ENCODE results near the gene CLCF1.

Gene CLCF1

DNA sequence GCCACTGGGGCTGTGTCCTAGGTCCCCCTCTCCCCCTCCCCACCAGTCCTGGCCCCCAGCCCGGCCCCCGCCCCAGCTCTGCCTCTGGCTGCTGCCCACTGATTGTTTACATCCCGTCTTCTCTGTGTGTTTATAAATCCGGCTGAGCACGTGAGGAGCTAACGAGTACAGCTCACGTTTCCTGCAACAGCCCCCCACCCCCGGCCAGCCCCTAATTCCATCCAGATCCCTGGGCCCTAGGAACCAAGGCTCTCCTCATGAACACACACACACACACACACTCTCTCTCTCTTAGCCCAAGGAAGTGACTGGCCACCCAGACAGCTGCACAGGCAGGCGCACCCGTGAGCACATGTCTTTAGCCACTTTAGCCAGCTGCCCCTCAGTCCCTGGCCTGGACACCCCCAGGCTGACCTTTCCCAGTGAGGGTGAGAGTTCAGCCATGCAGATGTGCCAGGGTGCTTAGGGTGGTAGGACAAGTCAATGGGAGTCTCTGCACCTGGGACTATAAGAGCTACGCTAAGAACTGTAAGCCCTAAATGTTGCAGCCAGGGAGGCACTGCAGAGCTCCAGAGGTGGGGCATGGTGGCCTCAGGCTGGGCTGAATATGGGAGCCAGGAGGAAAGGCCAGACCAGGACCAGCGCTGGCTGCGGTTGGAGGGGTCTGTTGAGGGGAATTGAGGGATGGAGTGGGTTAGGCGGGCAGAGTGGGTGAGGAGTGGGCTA, 2.9 kb downstream of the CLCF1 start:
- in situ Hi-C loops (cut with MboI; ENCODE audit: low pct_unique_long_range_greater_than_20kb, low sequenced_read_pairs, unreplicated experiment), result no loop called here
- no peak for DNase-seq (ENCODE audit: low spot score)

DNA sequence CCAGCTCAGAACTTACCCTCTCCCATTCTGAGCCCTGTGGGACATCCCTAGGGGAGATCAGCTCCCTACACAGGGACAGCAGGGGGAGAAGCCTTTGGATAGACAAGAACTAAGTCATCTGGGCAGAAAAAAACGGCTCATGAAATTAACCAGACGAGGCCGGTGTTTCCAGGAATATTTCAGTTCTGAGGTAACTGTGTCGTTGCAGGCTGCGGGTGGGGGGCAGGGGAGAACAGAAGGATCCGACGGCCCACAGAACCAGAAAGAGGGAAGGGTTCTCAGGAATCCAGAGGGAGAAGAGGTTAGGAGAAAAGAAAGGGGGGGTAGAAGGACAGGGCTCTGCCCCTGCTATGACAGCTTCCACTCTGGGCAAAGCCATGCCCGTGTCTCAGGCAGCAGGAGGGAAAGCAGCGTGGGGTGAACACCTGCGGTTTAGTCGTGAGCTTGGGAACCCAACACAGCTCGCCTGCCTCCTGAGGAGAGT, 3.6 kb downstream of the CLCF1 start:
- TF ChIP-seq, protein P1, sequence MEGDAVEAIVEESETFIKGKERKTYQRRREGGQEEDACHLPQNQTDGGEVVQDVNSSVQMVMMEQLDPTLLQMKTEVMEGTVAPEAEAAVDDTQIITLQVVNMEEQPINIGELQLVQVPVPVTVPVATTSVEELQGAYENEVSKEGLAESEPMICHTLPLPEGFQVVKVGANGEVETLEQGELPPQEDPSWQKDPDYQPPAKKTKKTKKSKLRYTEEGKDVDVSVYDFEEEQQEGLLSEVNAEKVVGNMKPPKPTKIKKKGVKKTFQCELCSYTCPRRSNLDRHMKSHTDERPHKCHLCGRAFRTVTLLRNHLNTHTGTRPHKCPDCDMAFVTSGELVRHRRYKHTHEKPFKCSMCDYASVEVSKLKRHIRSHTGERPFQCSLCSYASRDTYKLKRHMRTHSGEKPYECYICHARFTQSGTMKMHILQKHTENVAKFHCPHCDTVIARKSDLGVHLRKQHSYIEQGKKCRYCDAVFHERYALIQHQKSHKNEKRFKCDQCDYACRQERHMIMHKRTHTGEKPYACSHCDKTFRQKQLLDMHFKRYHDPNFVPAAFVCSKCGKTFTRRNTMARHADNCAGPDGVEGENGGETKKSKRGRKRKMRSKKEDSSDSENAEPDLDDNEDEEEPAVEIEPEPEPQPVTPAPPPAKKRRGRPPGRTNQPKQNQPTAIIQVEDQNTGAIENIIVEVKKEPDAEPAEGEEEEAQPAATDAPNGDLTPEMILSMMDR (IDR thresholded peaks at IDR 0.05; ENCODE audit: extremely low read depth, insufficient read depth, missing control alignments), result no peak
- DNase-seq (ENCODE audit: low spot score), result no peak
- in situ Hi-C loops (cut with MboI; ENCODE audit: low pct_unique_long_range_greater_than_20kb, low sequenced_read_pairs, unreplicated experiment), result no loop called here

More for the DNA sequence above, 2.9 kb downstream of the CLCF1 start:
- TF ChIP-seq, protein P1 (IDR thresholded peaks at IDR 0.05; ENCODE audit: extremely low read depth, insufficient read depth, missing control alignments), result no peak

DNA sequence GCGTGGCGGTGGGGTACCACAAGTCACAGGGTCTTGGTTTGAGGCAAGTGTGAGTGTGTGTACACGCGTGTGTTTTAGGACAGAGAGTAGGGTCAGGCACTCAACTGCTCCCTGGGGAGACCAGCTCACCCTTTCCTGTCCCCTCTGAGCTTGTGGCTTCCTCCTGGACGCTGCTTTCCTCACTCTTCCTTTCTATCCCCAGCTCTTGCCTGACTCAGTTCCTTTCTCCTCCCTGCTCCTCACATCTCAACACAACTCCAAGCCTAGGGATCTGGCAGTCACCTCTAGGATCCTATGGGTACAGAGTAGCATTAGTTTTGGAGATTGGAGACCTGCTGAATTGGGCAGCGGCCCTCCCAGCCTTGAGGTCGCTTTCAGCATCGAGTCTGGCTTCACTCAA, 4.1 kb downstream of the CLCF1 start:
- DNase-seq (ENCODE audit: low spot score), result no peak
- TF ChIP-seq, protein P1 (IDR thresholded peaks at IDR 0.05; ENCODE audit: extremely low read depth, insufficient read depth, missing control alignments), result no peak
- in situ Hi-C loops (cut with MboI; ENCODE audit: low pct_unique_long_range_greater_than_20kb, low sequenced_read_pairs, unreplicated experiment), result no loop called here

DNA sequence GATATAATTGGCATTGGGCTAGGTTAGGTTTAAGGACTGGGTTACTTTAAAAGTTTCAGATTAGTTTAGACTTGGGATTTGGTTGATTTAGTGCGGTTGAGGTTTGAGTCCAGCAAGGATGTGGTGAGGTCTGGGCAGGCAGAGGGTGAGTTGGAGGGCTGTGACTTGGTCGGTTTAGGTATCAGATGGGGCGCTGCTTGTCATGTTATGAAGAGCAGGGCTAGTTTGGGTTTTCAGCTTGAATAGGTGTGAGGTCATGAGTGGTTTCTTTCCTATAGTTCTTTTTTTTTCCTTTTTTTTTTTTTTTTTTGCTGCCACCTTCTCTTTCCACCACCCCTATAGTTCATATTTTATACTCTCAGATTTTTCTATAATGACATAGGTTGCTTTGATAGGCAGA, 4.8 kb downstream of the CLCF1 start:
- TF ChIP-seq, protein P1 (IDR thresholded peaks at IDR 0.05; ENCODE audit: extremely low read depth, insufficient read depth, missing control alignments), result no peak
- in situ Hi-C loops (cut with MboI; ENCODE audit: low pct_unique_long_range_greater_than_20kb, low sequenced_read_pairs, unreplicated experiment), result no loop called here

DNA sequence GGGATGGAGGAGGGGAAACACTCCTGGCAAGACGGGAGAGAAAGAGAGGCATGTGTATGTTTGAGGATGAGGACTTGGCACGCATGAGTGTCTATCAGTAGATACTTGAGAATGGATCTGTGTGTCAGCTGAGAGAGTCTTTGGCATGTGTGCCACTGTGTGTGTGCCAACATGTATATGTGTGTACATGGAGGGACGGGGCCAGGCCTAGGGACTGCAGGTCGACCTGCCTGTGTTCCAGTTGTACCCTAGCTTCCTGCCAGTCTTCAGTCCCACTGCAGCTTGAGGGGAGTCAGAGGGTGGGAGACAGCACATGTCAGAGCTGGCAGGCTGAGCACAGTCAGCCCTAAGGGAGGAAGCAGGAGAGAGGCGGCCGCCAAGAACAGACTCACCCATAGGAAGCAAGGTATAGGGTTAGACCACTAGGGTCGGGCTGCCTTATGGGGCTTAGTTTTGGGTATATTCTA, 5.6 kb downstream of the CLCF1 start:
- TF ChIP-seq, protein P1 (IDR thresholded peaks at IDR 0.05; ENCODE audit: extremely low read depth, insufficient read depth, missing control alignments), result no peak
- in situ Hi-C loops (cut with MboI; ENCODE audit: low pct_unique_long_range_greater_than_20kb, low sequenced_read_pairs, unreplicated experiment), result no loop called here
- no peak for DNase-seq (ENCODE audit: low spot score)

More for the DNA sequence above, 4.8 kb downstream of the CLCF1 start:
- DNase-seq (ENCODE audit: low spot score), result peak; percentile 74

DNA sequence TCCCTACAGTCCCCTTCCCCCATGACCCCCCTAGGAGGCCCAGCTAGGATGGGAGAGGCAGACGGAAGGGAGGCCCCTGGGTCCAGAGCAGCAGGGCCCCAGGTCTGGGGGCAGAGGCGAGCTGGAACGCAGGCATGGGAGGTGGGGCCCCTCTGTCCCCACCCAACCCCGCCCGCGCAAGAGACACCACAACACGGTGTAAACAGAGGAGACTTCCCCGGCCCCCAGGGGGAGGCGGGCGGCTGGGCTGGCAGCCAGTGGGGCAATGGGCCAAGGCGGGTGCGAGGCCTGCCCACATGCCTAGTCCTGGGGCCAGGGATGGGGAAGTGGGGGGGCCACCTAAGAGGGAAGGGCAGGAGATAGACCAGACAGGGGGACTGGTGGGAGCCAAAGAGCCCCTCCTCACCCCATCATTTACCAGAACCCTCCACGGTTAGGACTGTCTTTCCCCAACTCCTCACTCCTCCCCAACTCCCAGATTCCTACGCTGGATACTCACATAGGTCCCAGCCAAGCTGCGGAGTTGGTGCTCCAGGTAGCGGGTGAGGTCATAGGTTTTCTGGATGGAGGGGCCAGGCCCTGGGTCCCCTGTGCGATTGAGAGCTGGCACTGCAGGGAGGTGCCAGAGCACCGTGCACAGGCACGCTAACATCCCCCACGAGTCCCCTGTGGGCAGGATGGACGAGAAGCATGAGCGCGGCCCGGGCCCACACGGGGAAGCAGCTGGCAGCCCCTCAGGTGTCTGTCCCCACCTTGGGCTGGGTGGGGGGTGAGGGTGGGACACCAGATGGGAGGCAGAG, 6.2 kb downstream of the CLCF1 start:
- no peak for DNase-seq (ENCODE audit: low spot score)
- in situ Hi-C loops (cut with MboI; ENCODE audit: low pct_unique_long_range_greater_than_20kb, low sequenced_read_pairs, unreplicated experiment), result no loop called here
- TF ChIP-seq, protein P1 (IDR thresholded peaks at IDR 0.05; ENCODE audit: extremely low read depth, insufficient read depth, missing control alignments), result no peak

Data from GM13977 (cell line).